GM18526 (cell line): ENCODE results near the gene ORC2.

ENCODE experiments used
- POLR2A ChIP-seq: IDR thresholded peaks from 3 replicates; pipeline ENCODE4 v1.6.1; 2011; ENCODE audit not compliant: insufficient read length; ENCODE audit errors: extremely low read depth

Gene ORC2

DNA sequence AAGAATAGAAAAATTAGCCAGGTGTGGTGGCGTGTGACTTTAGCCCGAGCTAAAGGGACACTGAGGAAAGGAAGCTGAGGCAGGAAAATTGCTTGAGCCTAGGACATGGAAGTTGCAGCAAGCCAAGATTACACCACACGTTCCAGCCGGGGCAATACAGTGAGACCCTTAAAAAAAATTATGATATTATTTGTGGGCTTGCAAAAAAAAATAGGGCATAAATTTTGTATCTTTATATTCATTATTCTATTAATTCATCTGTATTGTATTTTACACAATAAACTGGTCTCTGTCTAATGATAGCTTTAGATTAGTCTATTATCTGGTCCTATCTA, 18.1 kb downstream of the ORC2 start:
- no peak for TF ChIP-seq POLR2A

DNA sequence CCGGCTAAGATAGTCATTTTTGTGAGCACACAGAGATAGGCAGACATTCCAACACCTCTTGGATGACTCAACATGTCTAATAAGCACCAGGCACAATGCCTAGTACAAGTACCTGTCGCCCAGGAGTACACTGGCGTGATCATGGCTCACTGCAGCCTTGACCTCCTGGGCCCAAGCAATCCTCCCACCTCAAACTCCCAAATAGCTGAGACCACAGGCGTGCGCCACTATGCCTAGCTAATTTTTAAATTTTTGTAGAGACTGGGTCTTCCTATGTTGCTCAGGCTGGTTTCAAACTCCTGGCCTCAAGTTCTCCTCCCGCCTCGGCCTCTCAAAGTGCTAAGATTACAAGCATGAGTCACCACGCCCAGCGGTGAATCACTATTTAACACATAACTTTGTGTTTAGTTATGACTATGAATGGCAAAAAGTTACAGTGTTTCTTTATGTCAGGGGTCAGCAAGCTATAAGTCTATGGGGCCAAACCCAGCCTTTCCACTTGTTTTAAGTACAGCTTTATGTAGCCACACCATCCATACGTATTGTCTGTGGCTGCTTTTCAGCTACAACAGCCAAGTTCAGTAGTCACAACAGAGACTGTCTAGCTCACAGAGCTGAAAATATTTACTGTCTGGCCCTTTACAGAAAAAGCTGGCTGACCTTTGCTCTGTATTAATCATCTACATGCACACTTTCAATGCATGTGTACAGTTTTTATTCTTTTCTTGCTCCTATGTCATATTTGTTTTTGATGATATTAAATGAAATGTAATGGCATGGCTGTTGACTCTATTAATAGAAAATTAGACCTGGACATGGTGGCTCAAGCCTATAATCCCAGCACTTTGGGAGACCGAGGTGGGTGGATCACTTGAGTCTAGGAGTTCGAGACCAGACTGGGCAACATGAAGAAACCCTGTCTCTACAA, 18.7 kb downstream of the ORC2 start:
- TF ChIP-seq POLR2A = no peak

DNA sequence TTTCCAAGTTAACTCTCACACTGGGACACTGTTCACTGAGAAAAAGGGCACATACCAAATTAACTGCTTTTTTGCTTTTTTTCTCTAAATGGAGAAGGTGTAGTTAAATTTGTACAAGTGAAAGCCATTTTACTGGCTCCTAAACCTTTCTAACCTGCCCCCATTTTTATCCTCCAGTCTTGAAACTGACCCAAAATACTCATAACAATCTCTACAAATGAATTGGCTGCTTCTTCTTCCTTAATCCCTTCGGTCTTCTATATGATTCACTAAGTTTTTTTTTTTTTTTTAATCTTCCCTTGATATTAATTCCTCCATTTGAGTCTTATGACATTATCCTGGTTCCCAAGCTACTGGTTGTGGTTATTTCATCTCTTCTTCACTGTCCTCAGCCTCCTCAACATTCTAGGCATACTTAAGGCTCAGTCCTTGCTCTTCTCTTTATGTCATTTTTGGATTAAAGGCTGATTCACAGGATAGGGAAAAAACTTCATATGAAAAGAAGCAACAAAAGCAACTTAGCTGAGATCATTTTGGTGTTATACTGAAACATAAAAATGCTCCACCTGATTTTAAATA, 19.8 kb downstream of the ORC2 start:
- TF ChIP-seq POLR2A = no peak

DNA sequence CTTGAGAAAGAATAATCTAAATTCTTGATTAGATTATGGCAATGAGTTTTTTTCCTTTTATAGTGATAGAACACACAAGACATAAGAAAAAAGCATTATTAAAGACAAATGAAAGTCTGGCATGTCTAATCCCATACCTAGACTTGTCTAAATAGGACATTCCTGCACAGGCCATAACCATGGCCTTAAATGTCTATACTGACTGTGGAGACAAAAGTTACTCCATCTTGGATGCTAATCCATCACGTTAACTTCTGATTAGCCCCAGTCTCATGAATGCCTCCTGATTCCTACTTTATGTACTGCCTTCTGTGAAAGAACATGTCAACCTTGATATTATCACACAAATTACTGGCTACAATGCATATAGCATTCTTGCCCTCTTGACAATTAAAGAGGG, 23.6 kb downstream of the ORC2 start:
- TF ChIP-seq POLR2A = no peak

DNA sequence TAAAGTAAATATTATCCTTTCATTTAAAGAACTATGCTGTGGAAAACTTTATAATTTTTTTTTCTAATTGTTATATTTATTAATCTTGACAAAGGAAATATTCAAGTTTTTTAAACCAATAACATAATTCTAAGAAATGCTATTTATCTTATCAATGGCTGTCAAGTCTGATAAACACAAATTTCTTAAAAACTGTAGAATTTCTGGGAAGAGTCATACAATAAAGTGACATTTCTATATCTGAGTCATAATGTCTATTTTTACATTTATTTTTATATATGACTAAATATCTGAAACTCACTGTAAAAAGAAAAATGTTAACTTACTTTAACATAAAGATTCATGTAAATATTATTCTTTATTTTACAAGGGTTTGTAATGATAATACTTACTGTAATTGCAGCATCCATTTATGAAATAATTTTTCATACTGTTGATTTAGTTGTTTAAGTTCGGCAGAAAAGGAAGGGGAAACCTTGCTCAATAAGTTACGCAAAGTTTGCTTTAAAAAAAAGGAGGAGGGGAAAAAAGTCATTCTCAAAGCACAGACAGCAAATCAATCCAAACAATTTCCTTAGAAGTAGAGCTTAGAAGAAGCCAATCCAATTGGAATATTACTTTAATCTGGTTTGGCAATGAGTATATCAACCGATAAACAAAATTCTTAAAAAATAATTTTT, 32.4 kb downstream of the ORC2 start:
- no peak for TF ChIP-seq POLR2A

DNA sequence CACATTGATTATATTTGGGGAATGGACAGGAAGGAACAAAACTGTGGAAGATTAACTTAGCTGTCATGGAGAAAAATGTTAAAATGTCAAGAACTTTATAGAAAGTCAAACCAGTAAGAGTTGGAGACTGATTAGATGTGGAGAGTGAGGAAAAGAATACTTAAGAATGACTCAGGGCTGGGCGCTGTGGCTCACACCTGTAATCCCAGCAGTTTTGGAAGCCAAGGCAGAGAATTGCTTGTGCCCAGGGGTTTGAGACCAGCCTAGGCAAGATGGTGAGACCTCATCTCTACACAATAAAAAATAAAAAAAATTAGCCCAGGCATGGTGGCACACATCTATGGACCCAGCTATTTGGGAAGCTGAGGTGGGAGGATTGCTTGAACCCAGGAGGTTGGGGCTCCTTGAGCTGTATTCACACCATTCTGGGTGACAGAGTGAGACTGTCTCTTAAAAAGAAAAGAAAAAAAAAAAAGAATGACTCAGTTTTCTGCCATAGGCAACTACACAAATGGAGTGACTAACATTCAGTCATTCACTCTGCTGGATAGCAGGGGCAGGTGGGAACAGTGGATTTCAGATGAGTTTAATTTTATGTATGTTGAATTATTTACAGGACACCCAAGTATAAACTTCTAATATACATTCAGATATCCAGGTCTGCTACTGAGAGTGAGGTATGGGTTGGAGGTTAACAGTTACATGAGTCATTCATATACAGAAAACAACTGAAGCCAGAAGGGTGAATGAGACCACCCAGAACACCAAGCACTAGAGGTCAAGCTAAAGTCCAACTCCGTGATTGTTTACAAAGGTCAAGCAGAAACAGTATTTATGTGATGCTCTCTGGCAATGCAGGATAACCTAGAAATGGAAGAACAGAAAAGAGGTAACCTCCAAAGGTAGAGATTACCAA, 33.9 kb downstream of the ORC2 start:
- TF ChIP-seq POLR2A = no peak

DNA sequence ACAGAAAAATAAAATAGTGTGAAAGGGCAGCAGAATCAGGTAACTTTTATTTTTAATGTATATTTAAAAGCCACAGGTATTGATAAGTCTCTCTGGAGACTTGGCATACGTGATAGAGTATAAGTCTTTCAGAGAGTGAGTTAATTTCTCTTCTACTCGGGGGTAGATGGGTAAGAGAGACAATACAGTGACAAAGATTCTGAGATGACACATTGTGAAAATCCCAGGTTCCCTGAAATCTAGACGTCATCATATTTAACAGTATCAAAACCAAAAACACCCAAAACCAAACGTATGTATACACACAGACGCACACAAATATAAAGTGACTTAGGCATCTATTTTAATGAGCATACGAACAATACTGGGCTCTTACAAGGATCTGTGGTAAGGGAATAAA, 41.0 kb downstream of the ORC2 start:
- no peak for TF ChIP-seq POLR2A

DNA sequence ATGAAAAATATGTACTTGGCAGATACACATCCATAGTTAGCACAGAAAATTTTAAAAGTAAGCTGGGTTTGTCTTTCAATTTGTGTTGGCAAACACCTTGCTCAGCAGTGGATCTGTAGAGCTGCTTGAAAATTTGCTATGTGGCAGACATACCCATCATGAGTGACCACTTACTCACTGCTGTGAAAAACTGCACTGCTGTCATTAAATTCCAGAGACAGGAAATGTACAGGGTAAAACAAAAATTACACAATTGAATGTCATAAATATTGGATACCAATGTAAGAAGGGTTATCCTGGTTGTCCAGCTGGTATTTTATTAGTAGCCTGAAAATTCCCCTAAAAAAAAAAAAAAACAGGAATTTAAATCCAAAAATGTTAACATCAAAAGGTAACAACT, 49.8 kb downstream of the ORC2 start:
- no peak for TF ChIP-seq POLR2A

DNA sequence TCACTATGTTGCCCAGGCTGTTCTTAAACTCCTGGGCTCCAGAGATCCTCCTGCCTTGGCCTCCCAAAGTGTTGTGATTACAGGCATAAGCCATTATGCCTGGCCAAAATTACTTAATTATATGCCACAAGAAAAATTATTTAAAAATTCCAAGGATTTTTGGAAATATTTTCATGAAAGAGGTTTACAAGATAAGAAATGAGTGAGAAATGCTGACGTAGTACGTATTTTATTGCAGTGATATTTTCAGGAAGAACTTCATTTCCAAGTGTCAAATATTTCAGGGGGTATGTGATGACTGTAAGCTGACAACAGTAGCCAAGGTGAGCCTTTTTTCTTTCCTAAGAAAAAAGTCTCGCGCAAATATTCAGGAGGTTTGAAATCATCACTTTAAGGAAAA, 53.5 kb downstream of the ORC2 start:
- no peak for TF ChIP-seq POLR2A

DNA sequence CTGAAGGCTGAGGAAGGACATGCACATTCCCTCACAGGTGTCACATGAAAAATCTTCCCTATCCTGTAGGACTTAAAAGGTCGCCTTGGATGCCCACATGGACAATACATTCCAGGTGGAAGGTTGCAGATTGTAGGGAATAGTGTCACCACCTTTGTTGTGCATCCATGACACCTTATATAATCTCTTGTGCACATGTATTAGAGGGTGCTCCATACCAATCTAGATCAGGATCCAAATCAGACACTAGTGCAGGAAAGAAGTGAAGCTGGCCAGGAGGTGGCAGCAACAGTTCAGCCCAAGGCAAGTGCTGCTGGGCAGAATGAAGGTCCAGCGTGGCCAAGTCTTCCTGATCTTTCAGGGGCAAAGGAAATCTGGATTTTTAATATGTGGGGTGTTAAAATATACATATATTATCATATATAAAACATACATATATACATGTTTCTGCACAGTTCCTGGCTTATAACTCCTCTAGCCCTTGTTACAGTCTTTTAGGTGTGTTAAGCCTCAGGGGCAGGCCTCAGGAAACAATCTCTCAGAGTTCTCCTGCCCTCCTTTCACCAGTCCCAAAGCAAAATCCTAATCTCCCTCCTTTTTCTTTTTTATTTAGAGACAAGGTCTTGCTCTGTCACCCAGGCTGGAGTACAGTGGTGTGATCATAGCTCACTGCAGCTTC, 57.7 kb downstream of the ORC2 start:
- no peak for TF ChIP-seq POLR2A

DNA sequence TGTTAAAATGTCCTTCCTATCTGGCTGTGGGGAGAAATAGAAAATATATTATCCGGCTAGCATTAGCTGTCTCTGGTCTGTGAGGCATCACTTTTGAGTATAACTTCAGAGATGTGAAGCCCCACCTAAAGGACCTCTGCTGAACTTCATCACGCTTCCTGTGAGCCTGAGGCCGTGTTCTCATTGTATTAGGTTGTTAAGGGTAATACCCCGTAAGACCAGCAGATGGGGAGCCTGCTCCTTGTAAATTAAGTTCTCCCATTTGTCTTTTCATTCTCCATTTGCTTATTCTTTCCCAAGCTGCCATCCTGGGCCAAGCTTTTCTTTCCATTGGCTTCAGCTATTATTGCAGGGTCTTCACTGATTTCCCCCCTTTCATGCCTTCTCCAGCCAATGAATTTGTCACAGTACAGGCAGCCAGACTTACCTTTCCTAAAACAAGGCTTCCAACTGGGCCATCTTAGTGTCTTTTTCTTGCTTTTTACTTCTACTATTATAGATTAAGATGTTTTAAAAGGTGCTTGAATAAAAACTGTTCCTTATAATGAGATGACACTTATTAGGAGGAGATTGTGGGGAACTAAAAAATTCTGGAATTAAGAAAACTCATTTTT, 61.9 kb downstream of the ORC2 start:
- no peak for TF ChIP-seq POLR2A

DNA sequence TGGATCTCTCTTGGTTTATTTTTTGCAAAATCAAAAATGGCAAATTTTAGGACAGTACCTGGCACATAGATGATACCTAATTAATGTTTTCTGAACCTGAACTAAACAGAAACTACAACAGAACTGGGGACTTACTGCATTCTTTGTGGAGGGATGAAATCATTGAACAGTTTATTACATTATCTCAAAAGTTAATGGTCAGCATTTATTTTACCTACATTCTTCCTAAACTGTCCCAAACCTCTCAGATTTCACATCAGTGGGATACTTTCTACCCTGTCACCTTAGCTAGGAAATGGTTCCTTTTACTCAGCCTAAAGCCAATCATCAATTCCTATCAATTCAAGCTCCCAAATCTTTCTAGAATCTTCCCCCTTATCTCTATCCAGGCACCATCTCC, 64.0 kb downstream of the ORC2 start:
- no peak for TF ChIP-seq POLR2A

DNA sequence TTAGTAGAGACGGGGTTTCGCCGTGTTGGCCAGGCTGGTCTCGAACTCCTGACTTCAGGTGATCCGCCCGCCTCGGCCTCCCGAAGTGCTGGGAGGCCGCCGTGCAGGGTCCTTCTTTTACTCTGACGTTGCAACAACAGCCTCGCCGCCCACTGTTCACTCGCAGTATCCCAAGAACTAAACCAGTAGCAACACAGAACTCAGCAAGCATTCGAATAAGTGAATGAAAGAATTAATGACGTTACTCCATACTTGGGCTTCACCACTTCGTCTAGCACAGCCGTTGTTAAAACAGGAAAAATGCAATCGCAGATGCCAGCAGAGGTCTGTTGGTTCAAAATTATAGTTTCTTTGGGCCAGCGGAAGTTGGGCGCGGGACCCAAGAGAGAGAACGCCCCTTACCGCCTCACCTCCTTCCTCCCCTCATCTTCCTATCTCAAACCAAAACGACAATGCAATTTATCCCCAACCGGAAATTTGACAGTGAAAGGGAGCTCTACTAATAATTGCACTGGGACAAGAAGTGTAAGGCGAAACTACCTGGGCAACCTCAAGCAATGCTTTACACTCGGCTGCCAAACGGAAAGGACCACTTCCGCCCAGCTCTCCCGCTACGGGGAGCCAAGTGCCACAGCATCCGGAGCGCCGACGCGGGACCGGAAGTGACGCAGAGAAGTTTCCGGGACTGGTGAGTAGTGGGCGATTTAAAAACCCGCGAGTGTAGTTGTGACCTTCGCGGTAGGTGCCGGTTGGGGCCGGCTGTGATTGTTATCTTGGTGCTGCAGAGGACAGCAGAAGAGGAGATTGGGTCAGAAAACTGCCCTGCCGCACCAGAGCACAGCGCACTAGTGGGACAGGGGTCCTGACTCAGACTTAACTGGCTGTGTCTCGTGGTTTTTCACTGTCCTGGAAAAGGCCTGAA, 74.5 kb downstream of the ORC2 start, which contains the start of the genes NIF3L1 and PPIL3:
Gene NIF3L1 (plus strand): TSS at position 668 of the 922 bp plus-strand sequence. CDS start 2,573 bp downstream, outside the sequence.
Gene PPIL3 (minus strand): TSS at position 374 of the 922 bp plus-strand sequence. CDS start 1,462 bp downstream, outside the sequence.
- TF ChIP-seq POLR2A = no peak

DNA sequence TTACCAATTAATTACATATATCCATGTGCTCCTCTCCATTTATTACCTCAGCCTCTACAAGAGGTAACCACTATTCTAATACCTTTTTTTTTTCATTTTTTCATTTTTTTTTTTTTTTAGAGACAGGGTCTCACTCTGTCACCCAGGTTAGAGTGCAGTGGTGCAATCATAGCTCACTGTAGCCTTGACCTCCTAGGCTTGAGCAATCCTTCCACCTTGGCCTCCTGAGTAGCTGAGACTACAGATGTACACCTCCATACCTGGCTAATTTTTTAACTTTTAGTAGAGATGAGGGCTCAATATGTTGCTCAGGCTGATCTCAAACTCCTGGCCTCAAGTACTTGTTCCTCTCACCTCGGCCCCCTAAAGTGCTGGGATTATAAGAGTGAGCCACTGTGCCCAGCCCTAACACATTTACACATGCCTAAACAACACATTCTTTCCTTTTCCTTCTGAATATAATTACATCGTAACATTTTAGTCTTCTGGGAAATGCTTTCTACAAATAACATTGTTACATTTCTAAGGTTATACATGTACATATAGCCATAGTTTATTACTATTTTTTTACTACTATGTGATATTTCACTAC, 85.1 kb downstream of the ORC2 start:
- TF ChIP-seq POLR2A = no peak
